ENCODE results near the gene ABCA1. TPM values are rescaled to one million over a fixed set of nuclear protein-coding genes. Genes with fewer than 3 reads are reported as not detected.

The ABCA1 gene
- polyA plus RNA-seq, 3 donors = 2.0 to 5.1 (median 2.7) TPM

DNA sequence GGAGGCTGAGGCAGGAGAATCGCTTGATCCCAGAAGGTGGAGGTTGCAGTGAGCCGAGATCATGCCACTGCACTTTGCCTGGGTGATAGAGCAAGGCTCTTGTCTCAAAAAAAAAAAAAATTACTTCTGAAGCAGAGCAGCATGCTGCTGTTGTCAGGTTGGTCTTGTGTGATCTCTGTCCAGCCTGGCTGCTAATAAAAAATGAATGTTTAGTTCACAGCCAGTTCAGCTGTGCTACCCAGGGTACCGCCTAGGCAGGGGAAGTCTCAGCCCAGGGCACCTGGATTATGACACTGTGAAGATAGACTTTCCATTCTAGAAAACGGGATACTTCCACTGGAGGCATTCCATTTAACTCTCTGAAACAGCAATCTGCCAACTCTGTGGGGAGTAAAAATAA lies 23.5 kb upstream of the ABCA1 start:
- Histone ChIP-seq H3K36me3 (replicated peaks in 1 of 2; ENCODE audit: control insufficient read depth in 1 of 2, insufficient read depth in 2 of 2, low read length in 2 of 2) (no peaks in the 10 kb centered on the region), H3K79me2 (ENCODE audit: insufficient read depth, low read length) (no peaks in the 10 kb centered on the region), H4K20me1 (ENCODE audit: insufficient read depth, low read length) (no peaks in the 10 kb centered on the region), H3K9ac (ENCODE audit: insufficient read depth, low read length, poor library complexity, severe bottlenecking) (no peak overlapping the region), H3K4me2 (replicated peaks; ENCODE audit: extremely low read depth, low read length, poor library complexity, severe bottlenecking) (no peak overlapping the region), H3K9me3 (replicated peaks in 1 of 2; ENCODE audit: control insufficient read depth in 1 of 2, insufficient read depth in 1 of 2, low read length in 2 of 2) (no peaks in the 10 kb centered on the region), H2AFZ (ENCODE audit: insufficient read depth, low read depth, low read length, poor library complexity, severe bottlenecking) (no peak overlapping the region), H3K27me3 (ENCODE audit: control insufficient read depth in 2 of 2, insufficient read depth in 2 of 2, low read length in 2 of 2) (no peaks in the 10 kb centered on the region), H3K4me3 (replicated peaks in 1 of 3; ENCODE audit: low read depth in 2 of 3, low read length in 3 of 3) (no peak overlapping the region), H3K27ac (ENCODE audit: low read depth in 1 of 2, low read length in 2 of 2) (no peak overlapping the region), H3K4me1 (ENCODE audit: control insufficient read depth in 1 of 2, insufficient read depth in 2 of 2, low read length in 2 of 2) (no peaks in the 10 kb centered on the region)
- Mint-ChIP-seq H3K4me3 (no peak overlapping the region), H3K27ac (no peak overlapping the region), H3K27me3 (ENCODE audit: low read depth in 3 of 3) (peaks cover 0 to 3% (median 0%) of the 10 kb centered on the region in 3 donors), H3K36me3 (no peaks in the 10 kb centered on the region), H3K9me3 (no peaks in the 10 kb centered on the region), H3K4me1 (no peaks in the 10 kb centered on the region)
- no peak for DNase-seq
- intact Hi-C loops (cut with micrococcal nuclease) = no loop called here
- 90% methylated on average over 2 of the region's 4 CpGs for WGBS (ENCODE audit: insufficient coverage)
- TF ChIP-seq, protein P1, sequence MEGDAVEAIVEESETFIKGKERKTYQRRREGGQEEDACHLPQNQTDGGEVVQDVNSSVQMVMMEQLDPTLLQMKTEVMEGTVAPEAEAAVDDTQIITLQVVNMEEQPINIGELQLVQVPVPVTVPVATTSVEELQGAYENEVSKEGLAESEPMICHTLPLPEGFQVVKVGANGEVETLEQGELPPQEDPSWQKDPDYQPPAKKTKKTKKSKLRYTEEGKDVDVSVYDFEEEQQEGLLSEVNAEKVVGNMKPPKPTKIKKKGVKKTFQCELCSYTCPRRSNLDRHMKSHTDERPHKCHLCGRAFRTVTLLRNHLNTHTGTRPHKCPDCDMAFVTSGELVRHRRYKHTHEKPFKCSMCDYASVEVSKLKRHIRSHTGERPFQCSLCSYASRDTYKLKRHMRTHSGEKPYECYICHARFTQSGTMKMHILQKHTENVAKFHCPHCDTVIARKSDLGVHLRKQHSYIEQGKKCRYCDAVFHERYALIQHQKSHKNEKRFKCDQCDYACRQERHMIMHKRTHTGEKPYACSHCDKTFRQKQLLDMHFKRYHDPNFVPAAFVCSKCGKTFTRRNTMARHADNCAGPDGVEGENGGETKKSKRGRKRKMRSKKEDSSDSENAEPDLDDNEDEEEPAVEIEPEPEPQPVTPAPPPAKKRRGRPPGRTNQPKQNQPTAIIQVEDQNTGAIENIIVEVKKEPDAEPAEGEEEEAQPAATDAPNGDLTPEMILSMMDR (IDR thresholded peaks at IDR 0.05) = no peak

DNA sequence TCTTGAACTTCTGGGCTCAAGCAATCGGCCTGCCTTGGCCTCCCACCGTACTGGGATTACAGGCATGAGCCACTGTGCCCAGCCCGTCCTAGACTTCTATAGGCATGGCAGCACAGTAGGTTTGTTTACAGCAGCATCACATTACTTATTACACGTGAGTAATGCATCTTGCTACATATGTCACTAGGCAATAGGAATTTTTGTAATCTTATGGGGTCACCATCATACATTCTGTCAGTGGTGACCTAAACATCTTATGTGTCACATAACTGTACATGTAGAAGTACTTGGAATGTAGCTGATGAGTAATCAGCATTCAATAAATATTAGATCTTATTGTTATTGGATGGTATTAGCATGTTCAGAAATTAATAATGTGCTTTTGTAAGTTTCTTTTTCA lies 22.9 kb upstream of the ABCA1 start:
- Histone ChIP-seq H3K4me3 (replicated peaks in 1 of 3; ENCODE audit: low read depth in 2 of 3, low read length in 3 of 3) (no peak overlapping the region), H3K79me2 (ENCODE audit: insufficient read depth, low read length) (no peaks in the 10 kb centered on the region), H3K27ac (ENCODE audit: low read depth in 1 of 2, low read length in 2 of 2) (no peak overlapping the region), H3K9me3 (replicated peaks in 1 of 2; ENCODE audit: control insufficient read depth in 1 of 2, insufficient read depth in 1 of 2, low read length in 2 of 2) (no peaks in the 10 kb centered on the region), H2AFZ (ENCODE audit: insufficient read depth, low read depth, low read length, poor library complexity, severe bottlenecking) (no peak overlapping the region), H3K4me2 (replicated peaks; ENCODE audit: extremely low read depth, low read length, poor library complexity, severe bottlenecking) (no peak overlapping the region), H3K4me1 (ENCODE audit: control insufficient read depth in 1 of 2, insufficient read depth in 2 of 2, low read length in 2 of 2) (no peaks in the 10 kb centered on the region), H3K27me3 (ENCODE audit: control insufficient read depth in 2 of 2, insufficient read depth in 2 of 2, low read length in 2 of 2) (no peaks in the 10 kb centered on the region), H3K36me3 (replicated peaks in 1 of 2; ENCODE audit: control insufficient read depth in 1 of 2, insufficient read depth in 2 of 2, low read length in 2 of 2) (no peaks in the 10 kb centered on the region), H3K9ac (ENCODE audit: insufficient read depth, low read length, poor library complexity, severe bottlenecking) (no peak overlapping the region), H4K20me1 (ENCODE audit: insufficient read depth, low read length) (no peaks in the 10 kb centered on the region)
- H3K36me3 Mint-ChIP-seq = no peaks in the 10 kb centered on the region
- H3K9me3 Mint-ChIP-seq = no peaks in the 10 kb centered on the region
- no peak overlapping the region for H3K4me3 Mint-ChIP-seq
- DNase-seq = peak in 1 of 3 donors; percentile 49
- TF ChIP-seq, protein P1 (IDR thresholded peaks at IDR 0.05) = no peak
- intact Hi-C loops (cut with micrococcal nuclease) = no loop called here
- H3K27me3 Mint-ChIP-seq (ENCODE audit: low read depth in 3 of 3) = peaks cover 0 to 3% (median 0%) of the 10 kb centered on the region in 3 donors
- no peaks in the 10 kb centered on the region for H3K4me1 Mint-ChIP-seq
- H3K27ac Mint-ChIP-seq = peak overlapping the region in 2 of 7 donors; percentile 48 to 64
- WGBS (ENCODE audit: insufficient coverage) = 90% methylated on average over 3 of the region's 4 CpGs

Data from CD14-positive monocyte (primary cell).